ENCODE data around the gene PDE11A.

The PDE11A gene

DNA sequence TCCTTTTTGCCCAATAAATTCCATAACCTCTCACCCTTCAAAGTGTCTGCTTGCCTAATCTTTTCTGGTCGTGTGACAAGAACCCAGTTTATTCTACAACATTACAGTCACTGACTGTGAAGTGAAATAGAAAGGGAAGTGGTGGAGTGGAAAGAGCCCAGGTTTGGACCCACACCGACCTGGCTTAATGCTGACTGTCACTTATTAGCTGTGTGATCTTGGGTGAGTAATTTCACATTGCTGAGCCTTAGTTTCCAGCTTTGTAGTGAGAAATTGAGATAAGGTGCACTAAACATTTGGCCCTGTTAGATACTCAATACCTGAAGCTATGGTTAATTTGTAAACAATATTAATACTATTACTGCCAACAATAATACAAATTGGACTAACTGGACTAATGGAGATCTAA lies 388.9 kb downstream of the PDE11A start:
- DNase-seq, result no peak

DNA sequence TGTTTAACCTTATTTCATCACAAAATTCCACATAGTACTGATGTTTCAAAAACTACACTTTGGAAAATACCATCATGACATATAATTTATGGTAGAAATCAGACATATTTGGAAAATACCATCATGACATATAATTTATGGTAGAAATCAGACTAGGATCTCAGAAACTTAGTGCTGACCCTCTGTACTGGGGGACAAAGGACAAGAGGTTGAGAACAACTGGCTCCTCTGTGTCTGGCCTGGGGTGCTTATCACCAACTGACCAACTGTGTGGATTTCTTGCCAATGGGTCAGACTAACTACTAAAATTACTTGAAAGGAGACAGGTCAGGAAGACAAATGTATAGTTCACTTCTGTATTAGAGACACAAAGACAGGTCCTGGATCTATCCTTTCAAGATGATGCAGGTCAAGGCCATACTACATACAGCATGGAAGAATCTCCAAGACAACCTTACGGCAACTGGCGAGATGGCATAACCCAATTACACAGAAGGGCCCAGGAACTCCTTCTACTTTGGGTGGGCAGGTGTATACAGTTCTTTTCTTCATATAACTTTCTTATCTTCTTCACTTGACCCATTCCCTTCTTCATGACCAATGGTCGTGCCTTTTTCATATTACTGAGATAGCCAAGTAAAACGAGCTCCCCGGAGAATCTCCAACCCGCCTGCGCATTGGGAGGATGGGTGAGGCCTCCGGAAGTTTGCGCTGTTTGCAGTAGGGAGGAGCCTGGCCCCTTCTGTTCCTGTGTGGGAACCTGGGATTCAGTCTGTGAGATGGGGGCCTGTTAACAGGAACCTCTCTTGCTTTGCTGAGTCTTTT lies 389.5 kb downstream of the PDE11A start:
- DNase-seq, result no peak

- no peak for DNase-seq
Measured at GRCh38 chr2:177682006-177682405, 390.6 kb downstream of the PDE11A start.

DNA sequence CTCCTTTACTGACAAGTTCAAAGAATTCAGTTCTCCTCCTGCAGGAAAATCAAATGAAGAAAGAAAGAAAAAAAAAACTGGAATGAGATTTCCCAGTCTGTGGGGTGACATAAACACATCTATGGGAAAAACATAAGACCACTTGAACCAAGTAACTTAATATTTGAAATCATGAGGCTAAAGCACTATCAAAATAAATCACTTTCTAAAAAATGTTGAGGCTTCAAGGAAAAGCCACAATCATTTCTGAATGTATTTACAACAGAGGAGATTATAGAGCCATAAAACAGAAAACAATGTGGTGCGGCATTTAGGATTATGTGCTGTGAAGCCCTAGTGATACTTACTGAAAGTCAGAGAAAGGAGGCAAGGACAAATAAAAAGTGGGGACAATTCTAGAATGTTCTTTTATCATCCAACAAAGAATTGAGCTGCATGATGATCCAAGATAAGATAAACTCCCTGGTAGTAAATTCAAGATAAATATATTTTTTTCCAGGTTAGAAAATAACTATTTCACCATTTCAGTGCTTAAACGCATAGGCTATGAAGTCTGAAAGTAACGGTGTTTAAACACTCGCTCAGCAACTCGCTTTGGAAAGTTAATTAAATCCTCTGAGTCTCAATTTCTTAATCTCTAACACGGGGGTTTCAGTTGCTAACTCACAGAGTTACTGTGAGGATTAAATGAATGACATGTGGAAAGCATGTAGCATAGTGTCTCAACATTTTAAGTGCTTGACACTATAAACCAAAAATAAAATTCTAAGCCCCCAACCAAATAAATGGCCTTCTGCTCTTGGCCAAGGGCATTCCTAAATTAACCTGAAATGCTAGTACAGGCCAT lies 391.5 kb downstream of the PDE11A start:
- no peak for DNase-seq

- DNase-seq, result no peak
Measured at GRCh38 chr2:177679611-177680605, 392.7 kb downstream of the PDE11A start.

- no peak for DNase-seq
Measured at GRCh38 chr2:177678939-177679338, 393.6 kb downstream of the PDE11A start.

GRCh38 chr2:177676636-177677035 lies 395.9 kb downstream of the PDE11A start:
- no peak for DNase-seq

DNA sequence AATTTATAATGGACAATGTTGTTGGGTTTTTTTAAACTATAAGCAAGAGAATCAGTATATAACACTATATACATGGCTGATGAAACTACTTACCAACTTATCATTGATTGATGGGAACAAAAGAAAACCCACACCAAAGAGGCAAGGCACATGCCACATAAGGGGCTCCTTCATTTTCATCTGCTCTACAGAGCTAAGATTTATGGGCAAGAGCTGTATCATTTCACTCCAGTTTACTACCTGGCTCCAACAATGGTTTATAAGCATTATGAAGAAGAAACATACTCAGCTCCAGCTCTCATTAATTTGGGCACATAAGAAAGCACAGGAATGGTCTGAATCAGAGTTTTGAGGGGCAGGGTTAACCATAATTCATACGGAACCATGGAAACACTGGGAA lies 396.8 kb downstream of the PDE11A start:
- no peak for DNase-seq

DNA sequence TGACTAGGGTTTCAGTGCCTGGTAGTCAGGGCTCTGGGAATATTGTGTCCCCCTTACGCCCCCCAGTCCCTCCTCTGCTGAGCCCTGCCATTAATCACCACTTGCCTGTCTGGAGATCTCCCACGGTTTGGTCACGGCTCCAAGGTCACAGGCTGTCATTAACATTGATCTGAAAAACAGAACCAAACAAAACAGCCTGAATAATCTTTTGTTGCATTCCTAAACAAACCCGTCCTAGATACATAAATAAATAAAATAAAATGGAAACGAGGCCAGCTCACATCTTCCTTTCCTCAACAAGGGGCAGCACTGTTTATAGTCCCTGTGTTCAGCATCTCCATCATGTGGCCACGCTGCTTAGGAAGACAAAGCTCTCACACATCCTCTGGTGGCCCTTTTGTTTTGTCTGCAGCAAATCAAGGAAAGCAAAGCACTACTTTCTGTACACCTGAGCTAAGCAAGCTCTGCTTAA lies 397.2 kb downstream of the PDE11A start:
- no peak for DNase-seq

DNA sequence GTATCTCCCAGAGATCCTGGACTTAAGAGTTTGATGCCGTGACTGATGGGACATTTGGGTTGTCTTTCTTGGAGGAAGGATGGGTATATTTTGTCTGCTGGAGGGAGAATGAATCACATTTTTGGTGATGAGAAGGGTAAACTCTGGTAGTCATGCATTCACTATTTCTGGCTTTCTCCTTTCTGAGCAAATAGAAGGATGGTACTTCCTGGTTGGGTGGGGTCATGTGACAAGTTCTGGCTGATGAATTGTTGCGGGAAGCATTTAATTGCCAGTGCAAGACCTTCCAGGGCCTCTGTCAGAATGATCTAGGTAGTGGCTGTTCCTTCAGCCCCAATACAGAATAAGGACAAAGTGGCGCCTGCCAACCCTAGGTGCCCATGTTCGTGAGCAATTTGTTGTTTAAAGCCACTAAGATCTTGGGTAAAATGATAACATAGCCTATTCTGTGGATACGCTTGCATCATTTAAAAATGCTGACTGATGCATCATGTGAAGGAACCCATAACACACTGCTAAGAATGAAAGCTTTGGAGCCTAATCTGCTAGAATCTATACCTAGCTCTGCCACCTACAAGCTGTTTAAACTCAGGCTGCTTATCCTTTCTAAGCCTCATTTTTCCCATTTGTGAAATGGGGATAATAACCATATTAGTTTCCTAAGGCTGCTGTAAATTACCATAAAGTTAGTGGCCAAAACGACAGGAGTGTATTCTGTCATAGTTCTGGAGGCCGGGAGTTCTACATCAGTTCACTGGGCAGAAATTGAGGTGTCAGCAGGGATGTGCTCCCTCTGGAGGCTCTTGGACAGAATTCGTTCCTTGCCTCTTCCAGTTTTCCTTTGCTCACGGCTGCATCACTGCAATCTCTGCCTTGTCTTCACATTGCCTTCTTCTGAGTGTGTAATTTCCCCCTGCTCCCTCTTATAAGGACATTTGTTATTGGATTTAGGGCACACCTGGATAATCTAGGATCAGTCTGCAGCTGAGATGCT lies 398.7 kb downstream of the PDE11A start:
- no peak for DNase-seq

DNA sequence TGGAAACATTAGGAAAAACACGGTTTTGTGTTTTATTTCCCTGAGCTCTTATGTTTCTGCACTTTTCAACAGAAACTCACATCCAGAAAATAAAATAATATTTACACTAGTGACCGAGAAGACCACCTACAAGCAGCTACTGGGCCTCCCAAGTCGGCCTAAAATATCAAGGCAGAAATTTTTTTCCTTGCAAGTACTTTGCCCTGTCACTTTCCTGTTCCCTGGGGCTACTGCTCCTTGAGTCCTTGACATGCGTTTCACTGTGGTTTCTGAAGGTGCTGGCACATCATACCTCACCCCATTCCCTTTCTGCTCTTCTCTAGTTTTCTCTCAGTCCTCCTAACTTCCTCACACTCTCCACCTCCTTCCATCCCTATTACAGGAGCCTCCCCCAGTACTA lies 400.9 kb downstream of the PDE11A start:
- DNase-seq, result no peak

DNA sequence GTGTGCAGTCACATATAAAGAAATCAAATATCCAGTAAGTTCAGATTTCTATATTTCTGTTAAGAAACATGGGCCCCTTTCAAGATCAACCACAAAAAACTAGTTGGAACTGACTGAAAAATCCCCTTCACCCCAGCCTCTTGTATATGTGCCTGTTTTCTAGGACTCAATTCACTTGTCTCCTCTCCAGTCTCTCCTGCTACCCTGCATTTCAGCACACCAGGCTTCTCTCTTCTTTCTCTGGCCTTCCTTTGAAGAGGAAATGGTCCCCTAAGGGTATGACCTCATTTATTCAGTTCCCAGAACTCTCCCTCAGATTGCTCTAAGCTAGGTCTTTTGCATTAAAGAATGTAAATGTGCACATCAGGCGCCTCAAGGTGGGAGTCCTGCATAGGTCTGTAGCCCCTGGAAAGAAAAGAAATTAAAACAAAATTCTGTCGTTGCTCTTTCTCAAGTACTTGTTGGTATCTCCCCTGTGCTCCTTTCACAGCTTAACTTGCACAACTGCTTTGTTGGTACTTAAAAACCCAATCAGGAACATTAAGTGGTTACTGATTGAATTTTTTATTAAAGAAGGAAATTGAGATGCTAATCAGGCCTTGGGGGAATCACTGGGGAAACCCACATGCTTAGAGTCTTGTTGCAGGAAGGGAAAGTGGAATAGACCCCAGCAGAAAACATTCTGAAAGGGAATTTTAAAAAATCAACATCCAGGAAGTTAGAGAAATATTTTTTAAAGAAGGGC lies 401.6 kb downstream of the PDE11A start:
- DNase-seq, result no peak

DNA sequence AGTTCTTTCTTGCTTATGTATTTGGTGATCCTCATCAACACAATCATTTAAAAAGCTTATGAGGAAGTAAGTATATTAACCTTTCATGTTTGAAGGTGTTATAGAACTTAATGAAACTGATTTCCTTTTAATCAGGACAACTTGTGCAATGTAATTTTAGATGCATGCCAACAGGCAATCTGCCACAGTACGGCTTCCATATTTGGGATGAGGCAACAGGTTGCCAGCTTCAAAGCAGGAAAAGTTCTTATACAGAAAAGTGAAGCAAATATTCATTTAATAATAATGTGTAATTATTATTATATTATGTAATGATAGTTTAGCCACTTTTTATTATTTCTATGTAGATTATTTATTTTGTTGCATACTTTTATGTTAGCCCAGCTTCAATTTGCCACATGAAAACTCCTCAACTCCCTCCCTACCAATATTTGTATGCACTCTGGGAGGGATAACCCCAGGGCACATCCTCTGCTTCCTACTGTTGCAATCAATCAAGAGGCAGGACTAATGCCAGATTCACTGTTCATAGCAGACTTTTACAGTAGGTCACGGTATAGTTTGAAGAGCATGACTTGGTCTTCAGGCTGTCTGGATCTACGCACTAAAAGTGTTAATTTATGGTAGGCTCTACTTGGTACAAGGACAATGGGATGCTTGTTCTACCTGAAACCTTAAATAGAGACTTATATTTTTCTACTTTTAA lies 402.8 kb downstream of the PDE11A start:
- DNase-seq, result no peak

GRCh38 chr2:177669201-177669600 lies 403.4 kb downstream of the PDE11A start:
- DNase-seq, result no peak

DNA sequence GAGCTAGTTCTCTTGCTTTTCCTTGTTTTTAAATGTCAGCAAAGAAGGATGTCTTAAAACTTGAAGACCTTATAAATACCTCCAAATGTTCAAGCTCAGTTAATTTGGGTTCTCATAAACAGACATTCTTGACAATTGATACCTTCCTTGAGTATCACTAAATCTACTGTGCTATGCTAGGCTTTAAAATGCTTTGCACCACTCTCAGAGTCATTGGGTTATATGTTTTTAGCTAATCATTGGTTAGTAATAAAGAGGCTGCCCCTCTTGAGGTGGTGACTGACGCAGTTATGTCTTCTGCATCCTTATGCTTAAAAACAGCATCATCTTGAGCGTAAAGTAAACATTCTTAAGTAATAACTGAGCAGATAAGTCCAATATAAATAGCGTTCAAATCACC lies 404.0 kb downstream of the PDE11A start:
- DNase-seq, result no peak

DNA sequence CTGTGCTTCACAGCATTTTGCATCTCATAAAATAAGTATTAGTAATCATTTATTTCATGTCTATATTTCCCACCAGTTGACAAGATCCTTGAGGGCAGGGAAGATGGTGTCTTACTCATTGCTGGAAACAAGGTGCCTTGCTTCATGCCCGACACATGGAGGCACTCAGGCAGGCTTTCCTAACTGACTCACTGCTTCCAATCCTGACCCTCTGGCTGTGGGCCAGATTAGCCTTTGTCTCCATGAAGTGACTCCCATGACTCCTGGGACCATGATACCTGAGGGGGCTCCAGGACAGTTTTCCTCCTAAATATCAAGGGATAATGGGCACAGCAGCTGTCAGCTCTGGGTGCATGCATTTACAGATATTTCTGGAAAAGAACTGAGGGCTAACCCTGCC lies 405.0 kb downstream of the PDE11A start:
- DNase-seq, result no peak

DNA sequence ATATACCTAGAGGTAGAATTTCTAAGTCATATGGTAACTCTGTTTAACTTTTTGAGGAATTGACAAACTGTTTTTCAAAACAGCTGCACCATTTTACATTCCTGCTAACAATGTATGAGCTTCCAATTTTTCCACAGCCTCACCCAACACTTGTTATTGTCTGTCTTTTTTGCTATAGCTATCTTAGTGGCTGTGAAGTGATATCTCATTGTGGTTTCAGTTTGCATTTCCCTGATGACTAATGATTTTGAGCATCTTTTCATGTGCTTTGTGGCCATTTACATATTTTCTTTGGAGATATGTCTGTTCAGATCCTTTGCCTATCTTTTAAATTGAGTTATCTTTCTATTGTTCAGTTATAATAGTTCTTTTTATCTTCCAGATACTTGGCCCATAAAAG lies 406.2 kb downstream of the PDE11A start:
- DNase-seq, result no peak

- no peak for DNase-seq
Measured at GRCh38 chr2:177665948-177666347, 406.6 kb downstream of the PDE11A start.

DNA sequence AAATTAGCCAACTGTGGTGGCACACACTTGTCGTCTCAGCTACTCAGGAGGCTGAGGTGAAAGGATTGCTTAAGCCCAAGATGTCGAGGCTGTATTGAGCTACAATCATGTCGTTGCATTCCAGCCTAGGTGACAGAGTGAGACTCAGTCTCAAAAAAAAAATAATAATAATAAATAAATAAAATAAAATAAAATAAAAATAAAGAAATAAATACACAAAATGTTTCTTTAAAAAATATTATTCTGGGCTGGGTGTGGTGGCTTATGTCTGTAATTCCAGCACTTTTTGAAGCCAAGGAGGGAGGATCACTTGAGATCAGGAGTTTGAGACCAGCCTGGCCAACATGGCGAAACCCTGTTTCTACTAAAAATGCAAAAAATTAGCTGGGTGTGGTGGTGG lies 407.2 kb downstream of the PDE11A start:
- DNase-seq, result no peak

GRCh38 chr2:177662895-177663294 lies 409.7 kb downstream of the PDE11A start:
- no peak for DNase-seq

Data from NCI-H1436 (cell line).